Measurements from ENCODE around the gene NRL. TPM values are rescaled to one million over a fixed set of nuclear protein-coding genes. Genes with fewer than 3 reads are reported as not detected.

Gene NRL
- total RNA-seq, 1 donor from 2014 or later, result 3.5 TPM

Other genes starting within 250 kb of the NRL start
- 59.0 TPM for gene DHRS4, start 161.2 kb downstream of the NRL start, total RNA-seq
- gene DHRS4L2, start 126.0 kb downstream of the NRL start, total RNA-seq, result 46.4 TPM
- 2.0 TPM for gene CARMIL3, start 62.9 kb downstream of the NRL start, total RNA-seq
- gene CPNE6, start 43.4 kb downstream of the NRL start, total RNA-seq, result 0.40 TPM
- gene PCK2, start 20.6 kb downstream of the NRL start, total RNA-seq, result 590 TPM
- 212 TPM for gene DCAF11, start 172 bp downstream of the NRL start, total RNA-seq
- 34.9 TPM for gene FITM1, start 15.7 kb upstream of the NRL start, total RNA-seq
- gene PSME1, start 21.2 kb upstream of the NRL start, total RNA-seq, result 98.1 TPM
- gene EMC9, start 26.6 kb upstream of the NRL start, total RNA-seq, result 24.2 TPM
- gene PSME2, start 31.7 kb upstream of the NRL start, total RNA-seq, result 124 TPM
- gene RNF31, start 32.5 kb upstream of the NRL start, total RNA-seq, result 28.6 TPM
- gene IRF9, start 46.3 kb upstream of the NRL start, total RNA-seq, result 25.1 TPM
- gene REC8, start 57.1 kb upstream of the NRL start, total RNA-seq, result 2.6 TPM
- 20.2 TPM for gene IPO4, start 73.9 kb upstream of the NRL start, total RNA-seq
- gene TM9SF1, start 80.5 kb upstream of the NRL start, total RNA-seq, result 47.1 TPM
- gene TSSK4, start 90.7 kb upstream of the NRL start, total RNA-seq, result 0.35 TPM
- 14.4 TPM for gene CHMP4A, start 98.5 kb upstream of the NRL start, total RNA-seq
- 5.0 TPM for gene MDP1, start 101.1 kb upstream of the NRL start, total RNA-seq
- 66.7 TPM for gene NEDD8, start 117.4 kb upstream of the NRL start, total RNA-seq
- 30.3 TPM for gene GMPR2, start 118.0 kb upstream of the NRL start, total RNA-seq
- gene TINF2, start 127.7 kb upstream of the NRL start, total RNA-seq, result 24.2 TPM
- gene TGM1, start 148.2 kb upstream of the NRL start, total RNA-seq, result 1.8 TPM
- 15.8 TPM for gene RABGGTA, start 156.6 kb upstream of the NRL start, total RNA-seq
- gene DHRS1, start 184.8 kb upstream of the NRL start, total RNA-seq, result 91.0 TPM
- 17.2 TPM for gene NOP9, start 184.9 kb upstream of the NRL start, total RNA-seq
- 216 TPM for gene CIDEB, start 193.0 kb upstream of the NRL start, total RNA-seq
- 6.9 TPM for gene LTB4R2, start 195.2 kb upstream of the NRL start, total RNA-seq
- gene LTB4R, start 196.6 kb upstream of the NRL start, total RNA-seq, result 7.2 TPM
- gene ADCY4, start 220.1 kb upstream of the NRL start, total RNA-seq, result 5.5 TPM
- gene RIPK3, start 225.0 kb upstream of the NRL start, total RNA-seq, result 0.68 TPM

All from left lobe of liver (tissue), 1 donor.